ENCODE results near the gene HOXB5.

HOXB5 gene

DNA sequence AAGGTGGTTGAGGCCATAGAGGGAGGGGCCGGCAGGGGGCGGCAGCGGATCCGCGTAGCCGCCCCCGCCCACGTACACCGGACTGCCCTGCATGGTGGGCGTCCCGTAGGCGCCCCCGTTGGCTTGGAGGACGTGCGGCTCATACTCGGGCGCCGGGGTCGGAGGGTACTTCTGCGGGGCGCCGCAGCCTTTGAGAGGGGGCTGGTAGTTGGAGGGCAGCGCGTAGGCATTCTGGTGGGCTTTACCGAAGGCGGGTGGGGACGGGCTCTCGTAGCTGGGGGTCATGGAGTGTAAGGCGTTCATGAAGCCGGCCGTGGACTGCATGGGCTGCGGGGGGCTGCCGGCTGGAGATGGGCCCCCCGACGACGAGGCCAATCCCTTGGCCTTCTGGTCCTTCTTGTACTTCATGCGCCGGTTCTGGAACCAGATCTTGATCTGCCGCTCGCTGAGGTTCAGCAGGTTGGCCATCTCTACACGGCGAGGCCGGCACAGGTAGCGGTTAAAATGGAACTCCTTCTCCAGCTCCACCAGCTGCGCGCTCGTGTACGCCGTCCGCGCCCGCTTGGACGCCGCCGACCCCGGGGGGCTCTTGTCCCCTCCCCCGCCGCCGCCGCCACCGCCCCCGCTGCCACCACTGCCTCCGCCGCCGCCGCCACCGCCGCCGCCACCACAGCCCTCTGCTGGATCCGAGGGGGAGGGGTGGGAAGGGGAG, 42.9 kb downstream of the HOXB5 start:
- TF ChIP-seq, protein P1, sequence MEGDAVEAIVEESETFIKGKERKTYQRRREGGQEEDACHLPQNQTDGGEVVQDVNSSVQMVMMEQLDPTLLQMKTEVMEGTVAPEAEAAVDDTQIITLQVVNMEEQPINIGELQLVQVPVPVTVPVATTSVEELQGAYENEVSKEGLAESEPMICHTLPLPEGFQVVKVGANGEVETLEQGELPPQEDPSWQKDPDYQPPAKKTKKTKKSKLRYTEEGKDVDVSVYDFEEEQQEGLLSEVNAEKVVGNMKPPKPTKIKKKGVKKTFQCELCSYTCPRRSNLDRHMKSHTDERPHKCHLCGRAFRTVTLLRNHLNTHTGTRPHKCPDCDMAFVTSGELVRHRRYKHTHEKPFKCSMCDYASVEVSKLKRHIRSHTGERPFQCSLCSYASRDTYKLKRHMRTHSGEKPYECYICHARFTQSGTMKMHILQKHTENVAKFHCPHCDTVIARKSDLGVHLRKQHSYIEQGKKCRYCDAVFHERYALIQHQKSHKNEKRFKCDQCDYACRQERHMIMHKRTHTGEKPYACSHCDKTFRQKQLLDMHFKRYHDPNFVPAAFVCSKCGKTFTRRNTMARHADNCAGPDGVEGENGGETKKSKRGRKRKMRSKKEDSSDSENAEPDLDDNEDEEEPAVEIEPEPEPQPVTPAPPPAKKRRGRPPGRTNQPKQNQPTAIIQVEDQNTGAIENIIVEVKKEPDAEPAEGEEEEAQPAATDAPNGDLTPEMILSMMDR (IDR thresholded peaks at IDR 0.05; ENCODE audit: low read depth, low read length): peak; percentile 52
- H3K4me3 ChIP-seq (ENCODE audit: low read depth, low read length): peak overlapping the region; percentile 16
- peak; percentile 43 for DNase-seq (ENCODE audit: low read depth, low spot score)
- in situ Hi-C loops (cut with HindIII; ENCODE audit: low sequenced_read_pairs): no loop called here

DNA sequence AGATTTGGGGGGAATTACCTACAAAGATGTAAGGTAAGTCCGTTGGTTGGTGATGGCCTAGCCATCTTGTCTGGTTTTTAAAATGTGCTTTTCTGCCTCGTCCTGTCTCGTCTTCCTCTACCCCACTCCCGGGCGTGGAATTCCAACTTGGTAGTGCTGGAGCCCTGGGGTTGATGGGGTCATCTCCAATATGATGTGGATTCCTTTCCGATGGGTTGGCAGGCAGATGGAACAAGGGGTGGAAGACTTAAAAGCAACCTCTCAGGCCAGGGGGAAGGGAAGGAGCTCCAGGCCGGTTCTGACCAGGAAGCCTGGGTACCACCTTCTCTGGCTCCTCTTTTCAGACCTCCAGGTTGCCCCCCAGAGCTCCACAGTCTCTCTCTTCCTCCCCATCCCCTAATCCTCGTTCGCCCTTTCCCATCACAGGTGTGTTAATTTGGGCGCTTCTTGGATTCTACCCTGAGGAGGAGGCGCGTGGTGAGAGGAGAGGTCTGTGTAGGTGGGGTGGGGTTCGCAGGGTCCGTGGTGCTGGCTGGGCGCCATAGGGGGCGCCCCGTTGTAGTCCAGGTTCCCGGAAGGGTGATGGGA, 43.6 kb downstream of the HOXB5 start:
- peak; percentile 59 for DNase-seq (ENCODE audit: low read depth, low spot score)
- in situ Hi-C loops (cut with HindIII; ENCODE audit: low sequenced_read_pairs): no loop called here
- peak overlapping the region; percentile 16 for H3K4me3 ChIP-seq (ENCODE audit: low read depth, low read length)
- TF ChIP-seq, protein P1 (IDR thresholded peaks at IDR 0.05; ENCODE audit: low read depth, low read length): no peak

DNA sequence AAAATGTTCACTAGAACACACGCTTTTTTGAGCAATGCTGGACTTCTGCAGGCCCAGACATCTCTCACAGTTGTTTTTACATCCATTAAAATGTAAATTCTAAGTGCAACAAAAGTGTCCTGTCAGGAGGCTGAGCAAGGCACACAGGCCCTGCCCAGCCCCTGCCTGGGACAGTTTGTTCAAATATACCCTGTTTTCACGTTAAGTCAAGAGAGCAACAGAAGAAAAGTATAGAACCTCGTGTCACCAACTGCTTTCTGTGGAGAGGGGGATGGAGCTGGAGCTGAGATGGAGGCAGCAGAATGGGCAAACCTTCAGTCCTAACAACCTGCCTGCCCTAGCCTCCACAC, 44.3 kb downstream of the HOXB5 start:
- in situ Hi-C loops (cut with HindIII; ENCODE audit: low sequenced_read_pairs): no loop called here
- TF ChIP-seq, protein P1 (IDR thresholded peaks at IDR 0.05; ENCODE audit: low read depth, low read length): no peak
- DNase-seq (ENCODE audit: low read depth, low spot score): peak; percentile 43
- no peak overlapping the region for H3K4me3 ChIP-seq (ENCODE audit: low read depth, low read length)

DNA sequence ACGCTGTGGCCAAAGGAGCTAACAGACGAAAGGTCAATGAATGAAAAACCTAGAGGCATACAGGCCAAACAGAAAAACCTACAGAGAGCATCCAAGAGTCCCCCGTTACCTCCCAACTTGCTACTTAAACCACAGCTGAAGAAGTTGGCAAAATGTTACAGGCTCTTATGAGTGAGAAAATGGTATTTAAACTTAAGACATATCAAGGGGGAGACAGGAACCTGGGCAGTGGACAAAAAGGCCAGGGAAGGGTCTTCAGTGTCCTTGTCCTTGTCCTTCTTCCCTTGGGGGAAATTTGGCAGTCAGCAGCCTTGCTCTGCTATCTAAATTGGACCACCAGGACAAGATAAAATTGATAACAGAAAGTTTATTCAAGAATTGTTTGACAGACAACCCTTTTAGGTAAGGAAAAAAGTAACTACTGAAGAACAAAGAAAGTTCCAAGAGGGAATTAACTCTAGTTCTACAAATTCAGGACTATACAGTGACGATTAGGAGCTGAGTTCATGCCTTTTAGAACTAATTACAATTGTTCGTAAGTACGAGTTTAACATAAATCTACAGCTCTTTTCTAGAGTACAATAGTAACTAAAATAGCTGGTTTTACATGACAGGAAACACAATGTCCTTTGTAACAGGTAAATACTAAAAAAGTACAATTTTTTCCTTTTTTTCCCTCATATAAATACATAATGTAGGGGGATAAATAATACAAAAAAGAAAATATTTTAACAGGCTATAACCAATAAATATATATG, 44.9 kb downstream of the HOXB5 start:
- no peak overlapping the region for H3K4me3 ChIP-seq (ENCODE audit: low read depth, low read length)
- TF ChIP-seq, protein P1 (IDR thresholded peaks at IDR 0.05; ENCODE audit: low read depth, low read length): no peak
- DNase-seq (ENCODE audit: low read depth, low spot score): no peak
- in situ Hi-C loops (cut with HindIII; ENCODE audit: low sequenced_read_pairs): no loop called here

DNA sequence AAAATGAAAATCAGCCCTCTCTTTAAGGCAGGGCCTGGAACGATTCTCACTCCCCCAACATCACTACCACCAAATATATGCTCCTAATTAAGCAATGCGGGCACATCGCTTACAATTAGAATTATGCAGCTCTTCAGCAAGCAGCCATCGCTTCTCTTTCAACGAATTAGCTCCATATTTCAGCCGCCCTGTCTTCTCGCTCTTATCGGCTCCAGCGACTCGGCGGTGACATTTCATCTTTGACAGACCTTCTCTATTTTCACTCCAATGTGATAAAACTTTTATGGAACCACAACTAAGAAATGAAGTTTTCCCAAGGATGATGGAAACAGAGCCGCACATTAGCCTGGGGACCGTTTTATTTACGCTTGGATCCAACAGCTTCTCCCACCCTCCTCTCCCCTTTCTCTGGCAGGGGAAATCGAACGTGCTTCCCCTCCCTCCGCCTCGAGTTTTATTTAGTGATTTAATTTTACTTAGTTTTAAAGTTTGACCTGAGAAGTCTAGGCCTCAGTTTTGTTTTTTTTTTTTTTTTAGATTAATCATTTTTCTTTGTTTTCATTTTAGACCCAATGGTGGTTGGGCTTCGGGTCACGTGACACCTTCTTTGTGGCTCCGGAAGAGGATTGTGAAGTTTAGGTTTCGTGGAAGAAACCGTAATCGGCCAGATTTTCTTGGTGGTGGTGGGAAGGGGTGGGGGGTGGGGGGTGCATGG, 45.6 kb downstream of the HOXB5 start:
- TF ChIP-seq, protein P1 (IDR thresholded peaks at IDR 0.05; ENCODE audit: low read depth, low read length): no peak
- in situ Hi-C loops (cut with HindIII; ENCODE audit: low sequenced_read_pairs): no loop called here
- DNase-seq (ENCODE audit: low read depth, low spot score): peak; percentile 84
- H3K4me3 ChIP-seq (ENCODE audit: low read depth, low read length): peak overlapping the region; percentile 8
